GM21737 (cell line): ENCODE measurements around the gene ABHD17A.
"Not testable (repeated sequence)": the region's sequence is repeated elsewhere in the genome, so short reads cannot be mapped to it uniquely, and the experiment has no call there.

Source experiments
- ATAC-seq: cut with Tn5 transposase; IDR thresholded peaks from one replicate; pipeline ENCODE4 v1.9.1; 2021; ENCODE audit warnings: mild to moderate bottlenecking, moderate library complexity; ENCODE audit not compliant: unreplicated experiment

The ABHD17A gene

DNA sequence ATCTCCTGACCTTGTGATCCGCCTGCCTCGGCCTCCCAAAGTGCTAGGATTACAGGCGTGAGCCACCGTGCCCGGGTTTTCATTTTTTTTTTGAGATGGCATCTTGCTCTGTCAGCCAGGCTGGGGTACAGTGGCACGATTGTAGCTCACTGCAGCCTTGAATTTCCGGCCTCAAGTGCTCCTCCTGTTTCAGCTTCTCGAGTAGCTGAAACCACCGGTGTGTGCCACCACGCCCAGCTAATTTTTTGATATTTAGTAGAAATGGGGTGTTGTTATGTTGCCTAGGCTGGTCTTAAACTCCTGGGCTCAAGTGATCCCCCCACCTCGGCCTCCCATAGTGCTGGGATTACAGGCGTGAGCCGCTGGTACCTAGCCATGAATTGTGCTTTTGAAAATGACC, 25.8 kb upstream of the ABHD17A start:
- no peak for ATAC-seq

DNA sequence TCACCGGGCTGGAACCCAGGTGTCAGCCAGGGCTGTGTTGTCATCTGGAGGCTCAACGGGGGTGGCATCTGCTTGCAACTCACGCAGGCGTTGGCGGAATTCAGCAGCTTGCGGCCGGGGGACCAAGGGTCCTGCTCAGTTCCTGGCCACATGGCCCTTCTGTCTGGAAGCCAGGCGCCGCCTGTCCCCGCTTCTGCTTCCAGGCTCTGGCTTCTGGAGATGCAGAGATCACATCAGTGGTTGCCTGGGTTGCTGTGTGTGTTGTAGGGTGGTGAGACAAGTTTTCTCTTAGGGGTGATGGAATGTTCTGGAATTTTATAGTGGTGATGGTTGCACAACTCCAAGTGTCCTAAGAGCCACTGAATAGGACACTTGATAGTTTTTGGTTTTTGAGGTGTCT, 24.9 kb upstream of the ABHD17A start:
- no peak for ATAC-seq

DNA sequence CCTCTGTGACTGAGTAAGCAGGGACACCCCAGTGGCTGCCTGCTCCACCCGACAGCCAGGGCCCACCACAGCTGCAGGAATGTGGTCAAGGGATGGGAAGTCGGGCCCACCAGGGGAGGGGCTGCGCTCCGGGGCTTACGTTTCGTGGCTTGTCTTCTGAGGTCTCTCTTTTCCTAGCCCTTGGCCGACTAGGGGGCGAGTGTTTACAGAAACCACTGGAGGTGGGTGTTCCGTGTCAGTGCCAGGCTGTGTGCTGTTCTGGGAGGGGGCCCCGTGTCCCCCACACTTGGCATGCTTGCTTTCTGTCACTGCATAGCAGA, 24.4 kb upstream of the ABHD17A start:
- ATAC-seq, result no peak

DNA sequence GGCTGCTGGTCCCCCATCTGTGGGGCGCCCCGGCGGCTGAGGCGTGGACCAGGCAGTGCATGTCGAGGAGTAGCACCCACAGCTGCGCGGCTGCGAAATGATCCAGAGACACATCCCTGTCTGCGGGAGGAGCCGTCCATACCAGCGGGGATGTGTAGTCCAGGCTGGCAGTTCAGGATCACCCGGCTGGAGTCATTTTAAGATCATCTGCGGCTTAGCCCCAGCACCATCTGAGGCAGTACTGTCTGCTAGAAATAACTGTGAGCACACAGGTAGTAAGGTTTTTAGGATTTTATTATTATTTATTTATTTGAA, 23.0 kb upstream of the ABHD17A start:
- ATAC-seq, result no peak

DNA sequence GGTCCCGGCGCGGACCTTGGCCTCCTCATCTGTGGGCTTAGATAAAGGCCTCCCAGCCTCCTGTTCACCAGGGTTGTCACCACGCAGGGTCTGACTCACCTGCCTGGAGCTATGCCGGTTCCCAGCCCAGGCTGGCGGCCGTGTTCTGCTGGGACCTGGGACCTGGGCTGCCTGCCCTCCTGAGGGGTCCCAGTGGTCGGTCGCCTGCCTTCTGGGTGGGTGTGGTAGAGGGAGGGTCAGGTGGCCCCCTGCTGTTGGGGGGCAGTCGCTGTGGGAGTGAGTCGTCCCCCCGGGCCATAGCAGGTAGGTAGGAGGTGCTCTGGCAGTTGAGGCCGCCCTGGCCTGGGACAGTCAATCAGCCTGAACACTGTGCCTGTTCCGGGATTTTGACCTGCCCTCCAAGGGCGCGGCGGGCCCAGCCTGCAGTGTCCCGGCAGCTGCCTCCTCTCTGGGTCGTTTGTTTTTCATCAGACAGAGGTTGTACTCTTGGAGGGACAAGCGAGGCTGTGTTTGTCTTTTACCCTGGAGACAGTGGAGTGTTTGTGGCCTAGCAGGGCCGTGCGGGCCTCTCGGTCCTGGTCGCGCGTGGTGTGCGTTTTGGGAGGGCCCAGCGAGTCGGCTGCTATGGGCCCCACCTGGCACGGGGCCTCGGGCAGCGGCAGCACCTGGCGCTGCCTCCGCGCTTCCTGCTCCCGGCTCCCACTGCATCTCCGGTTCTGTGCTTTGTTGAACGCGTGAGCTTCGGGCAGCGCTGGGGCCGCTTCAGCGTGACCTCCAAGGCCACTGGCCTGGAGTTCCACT, 22.5 kb upstream of the ABHD17A start:
- no peak for ATAC-seq

DNA sequence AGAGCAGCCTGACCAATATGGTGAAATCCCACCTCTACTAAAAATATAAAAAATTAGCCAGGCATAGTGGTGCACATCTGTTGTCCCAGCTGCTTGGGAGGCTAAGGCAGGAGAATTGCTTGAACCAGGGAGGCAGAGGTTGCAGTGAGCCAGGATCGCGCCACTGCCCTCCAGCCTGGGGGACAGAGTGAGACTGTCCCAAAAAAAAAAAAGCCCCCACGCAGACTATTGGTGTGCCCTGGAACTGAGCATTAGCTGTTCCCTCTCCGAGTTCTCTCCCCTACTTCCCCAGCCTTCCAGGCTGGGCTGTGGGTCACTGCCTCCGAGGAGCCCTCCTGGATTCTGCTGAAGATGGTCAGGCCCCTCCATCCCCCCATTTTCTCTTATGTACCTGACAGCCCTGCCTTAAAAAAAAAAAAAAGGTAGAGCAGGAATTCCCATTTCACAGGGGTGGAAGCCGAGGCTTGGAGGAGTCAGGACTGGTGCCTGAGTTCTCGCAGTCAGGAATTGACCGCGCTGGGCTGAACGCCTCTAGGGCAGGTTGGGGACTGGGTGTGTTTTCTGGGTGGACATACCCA, 21.8 kb upstream of the ABHD17A start:
- ATAC-seq, result no peak

DNA sequence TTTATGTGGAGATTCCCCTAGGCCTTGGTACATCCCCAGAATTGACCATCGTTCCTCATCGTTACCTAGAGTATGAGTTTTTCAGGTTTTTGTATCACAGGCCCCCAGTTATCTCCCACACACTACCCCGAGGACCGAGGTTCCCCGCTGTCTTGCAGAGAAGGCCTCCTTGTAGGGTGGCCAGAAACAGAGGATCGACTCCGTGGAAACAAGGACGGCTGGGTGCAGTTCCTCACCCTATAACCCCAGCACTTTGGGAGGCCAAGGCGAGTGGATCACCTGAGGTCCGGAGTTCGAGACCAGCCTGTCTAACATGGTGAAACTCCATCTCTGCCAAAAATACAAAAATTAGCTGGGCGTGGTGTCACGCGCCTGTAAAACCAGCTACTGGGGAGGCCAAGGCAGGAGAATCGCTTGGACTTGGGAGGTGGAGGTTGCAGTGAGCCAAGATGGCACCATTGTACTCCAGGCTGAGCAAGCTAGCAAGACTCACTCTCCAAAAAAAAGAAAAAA, 20.6 kb upstream of the ABHD17A start:
- no peak for ATAC-seq

DNA sequence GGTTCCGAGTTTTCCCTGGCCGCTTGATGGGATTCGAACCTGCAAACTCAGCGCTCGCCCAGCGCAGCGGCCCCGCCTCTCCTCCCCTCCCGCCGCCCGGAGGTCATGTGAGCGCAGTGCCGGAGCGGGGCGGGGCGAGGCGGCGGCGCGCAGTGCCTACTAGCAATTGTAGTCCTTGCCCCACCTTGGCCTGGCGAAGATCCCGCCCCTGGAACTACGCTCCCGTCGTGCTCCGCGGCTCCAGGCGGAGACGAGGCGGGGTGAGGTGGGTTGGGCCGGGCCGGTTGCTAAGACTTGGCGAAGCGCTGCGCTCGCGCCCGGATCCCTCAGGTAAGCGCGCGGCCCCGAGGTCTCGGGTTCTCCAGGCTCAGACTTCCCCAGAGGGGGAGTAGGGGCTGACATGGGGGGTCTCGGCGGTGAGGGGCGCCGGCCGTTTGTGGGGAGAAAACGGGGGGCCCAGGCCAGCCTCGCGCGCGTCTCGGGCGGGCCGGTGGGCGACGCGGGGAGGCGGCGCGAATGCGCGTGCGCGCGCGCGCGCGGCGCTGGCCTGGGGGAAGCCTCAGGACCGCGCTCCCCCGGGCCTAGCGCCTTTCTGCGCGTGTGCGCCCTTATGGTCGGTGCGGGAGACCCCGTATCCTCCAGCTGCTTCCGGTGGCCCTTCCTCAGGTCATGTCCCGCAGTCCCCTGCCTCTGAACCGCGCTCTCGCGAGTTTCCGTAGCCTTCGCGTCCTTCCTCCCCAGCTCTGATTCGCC, 20.0 kb upstream of the ABHD17A start, which contains the start of the genes ADAT3 and SCAMP4:
TSS of gene ADAT3 (plus strand) at position 290 of the 753 bp plus-strand sequence. CDS start 6,649 bp downstream, outside the sequence.
TSS of gene SCAMP4 (plus strand) at position 290 of the 753 bp plus-strand sequence. CDS start 9,621 bp downstream, outside the sequence.
- peak; percentile 76 for ATAC-seq

DNA sequence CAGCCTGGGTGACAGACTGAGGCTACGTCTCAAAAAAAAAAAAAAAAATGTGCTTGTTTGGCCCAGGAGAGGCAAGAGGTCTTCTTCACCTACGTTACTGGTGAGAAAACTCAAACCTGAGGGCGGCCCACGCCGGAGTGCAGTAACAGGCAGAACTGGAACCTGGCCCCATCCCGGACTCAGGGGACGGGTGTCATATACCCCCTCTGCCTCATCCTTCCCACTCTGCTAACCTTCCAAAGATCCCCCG, 19.5 kb upstream of the ABHD17A start:
- no peak for ATAC-seq

DNA sequence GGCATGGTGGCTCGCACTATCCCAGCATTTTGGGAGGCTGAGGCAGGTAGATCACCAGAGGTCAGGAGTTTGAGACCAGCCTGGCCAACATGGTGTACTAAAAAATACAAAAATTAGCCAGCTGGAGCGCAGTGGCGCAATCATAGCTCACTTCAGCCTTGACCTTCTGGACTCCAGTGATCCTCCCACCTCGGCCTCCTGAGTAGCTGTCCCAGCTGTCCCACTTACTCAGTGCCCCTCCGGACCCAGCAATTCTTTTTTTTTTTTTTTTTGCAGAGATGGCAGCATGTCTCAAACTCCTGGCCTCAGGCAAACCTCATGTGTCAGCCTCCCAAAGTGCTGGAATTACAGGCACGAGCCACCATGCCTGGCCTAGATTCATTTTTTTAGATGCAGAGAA, 17.6 kb upstream of the ABHD17A start:
- no peak for ATAC-seq

DNA sequence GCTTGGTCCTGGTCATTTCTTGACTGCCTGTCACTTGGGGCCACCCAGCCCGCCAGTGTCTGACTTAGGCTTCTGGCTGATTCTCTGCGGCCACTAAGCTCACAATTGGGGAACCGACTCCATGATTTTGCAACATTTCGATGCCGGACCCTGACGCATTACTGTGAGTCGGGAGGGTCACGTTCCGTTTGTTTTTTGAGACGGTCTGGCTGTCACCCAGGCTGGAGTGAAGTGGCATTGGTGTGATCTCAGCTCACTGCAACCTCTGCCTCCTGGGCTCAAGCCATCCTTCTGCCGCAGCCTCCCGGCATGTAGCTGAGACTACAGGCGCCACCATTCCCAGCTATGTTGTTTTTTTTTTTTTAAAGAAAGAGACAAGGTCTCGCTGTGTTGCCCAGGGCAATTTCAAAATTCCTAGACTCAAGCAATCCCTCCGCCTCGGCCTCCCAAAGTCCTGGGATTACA, 16.7 kb upstream of the ABHD17A start:
- ATAC-seq, result no peak

DNA sequence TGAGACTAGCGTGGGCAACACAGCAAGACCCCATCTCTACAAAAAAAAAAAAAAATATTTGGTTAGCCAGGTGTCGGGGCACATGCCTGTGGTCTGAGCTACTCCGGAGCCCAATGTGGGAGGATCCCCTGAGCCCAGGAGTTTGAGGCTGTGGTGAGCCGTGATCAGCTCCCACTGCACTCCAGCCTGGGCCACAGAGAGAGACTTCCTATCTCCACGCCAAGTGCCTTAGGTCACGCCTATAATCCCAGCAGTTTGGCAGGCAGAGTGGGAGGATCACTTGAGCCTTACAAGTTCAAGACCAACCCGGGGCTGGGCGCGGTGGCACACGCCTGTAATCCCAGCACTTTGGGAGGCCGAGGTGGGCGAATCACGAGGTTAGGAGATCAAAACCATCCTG, 11.2 kb upstream of the ABHD17A start:
- no peak for ATAC-seq

DNA sequence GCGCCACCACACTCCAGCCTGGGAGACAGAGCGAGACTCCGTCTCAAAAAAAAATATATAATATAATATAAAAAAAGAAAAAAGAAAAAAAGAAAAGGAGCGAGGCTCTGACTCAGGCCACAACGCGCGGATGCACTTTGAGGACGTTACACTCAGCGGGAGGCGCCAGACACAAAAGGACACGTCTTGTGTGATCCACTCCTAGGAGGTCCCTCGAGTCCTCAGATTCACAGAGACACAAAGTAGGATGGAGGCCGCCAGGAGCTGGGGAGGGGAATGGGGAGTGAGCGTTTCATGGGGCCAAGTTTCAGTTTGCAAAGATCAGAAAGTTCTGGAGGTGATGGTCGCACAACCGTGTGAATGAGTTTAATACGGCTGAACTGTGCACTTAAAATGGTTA, 8.5 kb upstream of the ABHD17A start:
- no peak for ATAC-seq

DNA sequence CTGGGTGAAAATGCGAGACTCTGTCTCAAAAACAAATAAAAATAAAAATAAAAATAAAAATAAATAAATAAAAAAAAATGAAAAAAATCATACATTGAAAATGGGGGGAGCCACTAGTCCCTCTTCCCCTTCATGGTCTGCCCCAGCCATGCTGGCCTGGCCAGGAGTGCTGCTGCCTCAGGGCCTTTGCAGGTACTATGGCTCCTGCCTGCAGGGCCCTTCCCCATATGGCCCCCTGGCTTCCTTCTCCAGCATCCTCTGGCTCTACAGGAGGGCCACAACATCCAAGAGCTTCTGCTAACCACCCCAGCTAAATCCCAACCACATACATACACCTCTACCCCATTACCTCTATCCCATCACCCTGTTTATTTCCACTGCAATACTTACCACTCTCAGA, 4.6 kb upstream of the ABHD17A start:
- ATAC-seq, result no peak

DNA sequence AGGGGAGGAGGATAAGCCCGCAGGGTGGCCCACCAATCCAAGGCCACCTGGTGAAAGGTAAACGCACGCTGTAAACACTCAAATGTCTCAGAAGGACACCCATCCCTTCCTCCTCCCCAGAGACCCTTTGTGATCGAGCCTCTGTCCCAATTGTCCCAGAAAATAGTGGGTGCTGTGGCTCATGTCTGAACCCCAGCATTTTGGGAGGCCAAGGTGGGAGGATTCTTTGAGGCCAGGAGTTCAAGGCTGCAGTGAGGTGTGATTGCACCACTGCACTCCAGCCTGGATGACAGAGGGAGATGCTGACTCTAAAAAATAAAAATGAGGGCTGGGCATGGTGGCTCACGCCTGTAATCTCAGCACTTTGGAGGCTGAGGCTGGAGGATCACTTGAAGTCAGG, 3.1 kb upstream of the ABHD17A start:
- no peak for ATAC-seq

DNA sequence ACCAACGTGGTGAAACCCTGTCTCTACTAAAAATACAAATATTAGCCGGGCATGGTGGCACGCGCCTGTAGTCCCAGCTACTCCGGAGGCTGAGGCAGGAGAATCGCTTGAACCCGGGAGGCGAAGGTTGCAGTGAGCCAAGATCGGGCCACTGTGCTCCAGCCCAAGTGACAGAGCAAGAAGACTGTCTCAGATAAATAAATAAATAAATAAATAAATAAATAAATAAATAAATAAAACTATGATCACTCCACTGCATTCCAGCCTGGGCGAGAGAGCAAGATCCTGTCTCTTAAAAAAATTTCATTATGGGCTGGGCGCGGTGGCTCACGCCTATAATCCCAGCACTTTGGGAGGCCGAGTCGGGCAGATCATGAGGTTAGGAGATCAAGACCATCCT, 1.1 kb upstream of the ABHD17A start:
- not testable (repeated sequence) for ATAC-seq

DNA sequence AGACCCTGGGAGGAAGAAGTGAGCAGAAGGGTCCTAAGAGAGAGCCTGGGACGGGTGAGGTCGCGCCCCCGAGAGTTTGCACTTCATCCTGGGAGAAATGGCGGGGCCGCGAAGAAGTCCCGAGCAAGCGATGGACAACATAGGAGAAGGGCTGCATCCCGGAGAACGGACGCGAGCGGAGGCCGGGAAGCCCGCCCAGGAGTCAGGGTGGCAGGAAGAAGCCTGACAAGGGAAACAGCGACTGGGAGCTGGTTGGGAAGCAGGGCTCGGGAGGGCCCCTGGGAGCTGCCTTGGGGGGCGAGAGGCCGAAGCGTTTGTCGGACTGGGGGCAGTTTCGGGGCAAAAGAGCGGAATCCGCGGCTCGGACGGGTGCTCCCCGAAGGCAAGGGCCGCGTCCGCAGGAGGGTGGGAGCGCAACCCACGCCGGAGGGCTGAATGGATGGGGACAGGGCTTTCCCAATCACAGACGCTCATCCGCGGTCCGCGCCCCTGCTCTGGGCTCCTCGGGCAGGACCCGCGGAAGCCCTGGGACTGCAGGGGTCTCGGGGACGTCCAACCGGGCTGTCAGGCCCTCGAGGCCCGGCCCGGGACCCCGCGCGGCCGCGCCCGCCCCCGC, 469 bp downstream of the ABHD17A start:
- ATAC-seq, result peak; percentile 26

DNA sequence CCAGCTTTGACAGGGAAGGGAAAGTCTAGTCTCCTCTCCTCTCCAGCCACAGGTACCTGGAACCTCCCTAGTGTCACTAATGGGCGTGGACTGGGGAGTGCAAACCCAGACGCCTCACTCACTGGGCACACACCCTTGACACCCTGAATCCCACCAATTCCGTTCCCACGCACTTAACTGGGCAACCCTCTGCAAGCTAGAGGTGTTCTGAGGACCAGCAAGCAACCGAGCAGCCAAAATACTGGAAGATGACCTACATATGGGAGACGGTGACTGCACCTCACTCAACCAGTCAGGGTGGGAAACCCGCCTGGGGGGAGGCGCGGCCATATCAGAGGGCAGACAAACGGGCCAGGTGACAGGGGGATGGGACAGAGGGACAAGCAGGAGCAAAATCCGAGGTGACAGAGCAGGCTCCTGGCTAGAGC, 991 bp downstream of the ABHD17A start:
- no peak for ATAC-seq

DNA sequence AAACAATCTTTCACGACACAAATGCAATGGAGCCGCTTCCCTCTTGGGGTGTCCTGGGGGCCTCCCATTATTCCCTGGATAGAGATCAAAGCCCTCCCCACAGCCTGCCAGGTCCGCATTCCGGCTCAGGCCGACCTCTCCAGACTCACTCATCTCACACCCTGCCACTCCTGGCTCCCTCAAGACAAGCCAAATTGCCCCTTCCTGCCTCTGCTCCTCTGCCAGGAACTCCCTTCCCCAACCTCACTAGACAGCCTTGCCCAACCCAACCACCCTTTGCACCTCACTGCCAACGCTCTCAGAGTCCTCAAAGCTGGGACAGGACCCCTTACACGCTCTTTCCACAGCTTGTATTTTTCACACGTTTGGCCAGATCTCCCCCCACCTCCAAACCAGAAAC, 1.5 kb downstream of the ABHD17A start:
- ATAC-seq, result no peak

DNA sequence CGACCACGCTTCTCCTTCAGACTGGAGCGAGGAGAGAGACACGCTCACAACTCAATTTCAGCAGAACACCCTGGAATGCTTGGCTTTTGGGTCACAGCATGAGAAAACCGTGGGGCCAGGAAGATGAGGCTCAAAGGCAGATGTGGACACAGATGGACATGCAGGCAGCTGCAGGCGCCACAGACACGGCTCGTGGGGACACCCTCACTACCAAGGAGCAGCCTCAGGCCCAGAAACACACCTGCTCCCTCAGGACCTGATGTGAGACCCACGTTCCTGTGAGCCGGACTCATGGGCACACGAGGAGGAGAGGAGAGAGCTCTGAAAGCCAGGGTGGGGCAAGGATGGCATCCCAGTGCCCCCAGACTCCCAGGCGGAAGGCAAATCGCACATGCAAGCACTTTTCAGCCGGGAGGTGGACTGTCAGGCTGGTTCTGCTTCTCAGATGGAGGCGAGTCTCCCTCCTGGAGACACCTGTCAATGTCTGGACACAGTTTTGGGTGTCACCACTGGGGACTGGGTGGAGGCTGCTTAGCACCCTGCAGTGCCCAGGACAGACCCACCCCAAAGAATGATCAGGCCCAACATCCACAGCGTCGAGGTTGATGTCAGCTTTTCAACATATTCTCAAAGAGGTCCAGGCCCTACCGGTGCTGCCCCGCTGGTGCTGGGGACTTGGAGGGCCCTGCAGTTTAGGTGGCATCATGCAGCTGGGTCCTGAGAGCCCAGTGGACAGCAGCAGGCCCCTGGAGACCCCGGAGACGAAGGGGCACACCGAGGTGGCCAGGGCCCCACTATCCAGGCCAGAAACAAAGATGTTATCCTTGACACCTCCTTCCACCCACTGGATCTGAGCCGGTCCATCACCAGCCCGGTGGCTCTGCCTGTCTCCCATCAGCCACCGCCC, 2.3 kb downstream of the ABHD17A start:
- ATAC-seq, result no peak
